Urinary bladder (tissue), 4 donors: ENCODE results near the gene USB1. TPM values are rescaled to one million over a fixed set of nuclear protein-coding genes. Genes with fewer than 3 reads are reported as not detected.
"Not testable (repeated sequence)": the region's sequence is repeated elsewhere in the genome, so short reads cannot be mapped to it uniquely, and the experiment has no call there.

Experiments used
- DNase-seq: peaks from one replicate; pipeline ENCODE4 v3.0.0-alpha.2; 2015; ENCODE audit errors: extremely low spot score
- H3K27ac ChIP-seq: one replicate; pipeline ENCODE4 v1.5.1; 2013; ENCODE audit warnings: low read depth, mild to moderate bottlenecking, moderate library complexity
- H3K36me3 ChIP-seq: one replicate; pipeline ENCODE4 v1.6.1; 2013; ENCODE audit warnings: mild to moderate bottlenecking, moderate library complexity; ENCODE audit not compliant: insufficient read depth
- H3K4me1 ChIP-seq: one replicate; pipeline ENCODE4 v1.6.1; 2013; ENCODE audit warnings: mild to moderate bottlenecking, moderate library complexity; ENCODE audit not compliant: insufficient read depth
- H3K4me3 ChIP-seq: one replicate; pipeline ENCODE4 v1.5.1; 2013; ENCODE audit warnings: low read depth, low read length
- WGBS: extraction: QIAGEN DNeasy Blood & Tissue Kit; methylation state at CpG from one replicate; pipeline ENCODE4 v1.1.7; 2013; 5-methylcytosine and 5-hydroxymethylcytosine counted together
- polyA plus RNA-seq: library from polyadenylated mRNA; stranded (reverse); fragments of 200-250 nt; gene quantifications from one replicate; pipeline ENCODE4 v1.2.3, GENCODE V29; 2013
- total RNA-seq: library from RNA; depleted of rRNA; stranded (reverse); fragments of >200 nt; gene quantifications from one replicate; pipeline ENCODE4 v1.2.3, GENCODE V29; 2014
- donor health status: healthy with polysubstance abuse.
- donor health status: healthy.

USB1 gene
- total and polyA plus RNA-seq, 2 donors = 7.6 to 55.3 TPM

- not testable (repeated sequence) for H3K4me1 ChIP-seq, DNase-seq, H3K36me3 ChIP-seq, H3K27ac ChIP-seq, H3K4me3 ChIP-seq
- WGBS = 96% methylated on average over 2 of the region's 2 CpGs
Measured at GRCh38 chr16:57978070-57978465, 23.1 kb upstream of the USB1 start.

GRCh38 chr16:57979006-57979585, 22.1 kb upstream of the USB1 start:
- Histone ChIP-seq H3K36me3 (no peaks in the 10 kb centered on the region), H3K27ac (no peak overlapping the region), H3K4me1 (no peaks in the 10 kb centered on the region), H3K4me3 (no peak overlapping the region)
- WGBS = 80% methylated on average over 11 of the region's 11 CpGs
- DNase-seq = no peak

GRCh38 chr16:57981636-57982035, 19.6 kb upstream of the USB1 start:
- Histone ChIP-seq H3K4me3 (no peak overlapping the region), H3K27ac (no peak overlapping the region), H3K4me1 (no peaks in the 10 kb centered on the region), H3K36me3 (no peaks in the 10 kb centered on the region)
- no peak for DNase-seq
- WGBS = 92% methylated on average over 7 of the region's 7 CpGs

GRCh38 chr16:57982385-57982784, 18.8 kb upstream of the USB1 start:
- H3K4me3 ChIP-seq = no peak overlapping the region
- no peak overlapping the region for H3K27ac ChIP-seq
- no peaks in the 10 kb centered on the region for H3K36me3 ChIP-seq
- no peak for DNase-seq
- WGBS = 61% methylated on average over 5 of the region's 5 CpGs
- H3K4me1 ChIP-seq = no peaks in the 10 kb centered on the region

- Histone ChIP-seq H3K4me3 (peak overlapping the region; percentile 49), H3K4me1 (no peaks in the 10 kb centered on the region), H3K36me3 (no peaks in the 10 kb centered on the region), H3K27ac (peak overlapping the region; percentile 24)
- DNase-seq = peak; percentile 77
- 9% methylated on average over 64 of the region's 64 CpGs for WGBS
Measured at GRCh38 chr16:57984443-57985203, 16.6 kb upstream of the USB1 start.

GRCh38 chr16:57985204-57986181, 15.7 kb upstream of the USB1 start:
- Histone ChIP-seq H3K4me3 (peak overlapping the region; percentile 49), H3K27ac (peak overlapping the region; percentile 32), H3K36me3 (no peaks in the 10 kb centered on the region), H3K4me1 (no peaks in the 10 kb centered on the region)
- no peak for DNase-seq
- WGBS = 15% methylated on average over 62 of the region's 62 CpGs

- DNase-seq = no peak
- H3K4me3 ChIP-seq = no peak overlapping the region
- no peaks in the 10 kb centered on the region for H3K4me1 ChIP-seq
- H3K36me3 ChIP-seq = no peaks in the 10 kb centered on the region
- WGBS = 65% methylated on average over 9 of the region's 9 CpGs
- H3K27ac ChIP-seq = peak overlapping the region; percentile 32
Measured at GRCh38 chr16:57986196-57986595, 15.0 kb upstream of the USB1 start.

- no peak for DNase-seq
- Histone ChIP-seq H3K36me3 (no peaks in the 10 kb centered on the region), H3K4me1 (no peaks in the 10 kb centered on the region), H3K27ac (no peak overlapping the region), H3K4me3 (no peak overlapping the region)
- WGBS = 96% methylated on average over 8 of the region's 8 CpGs
Measured at GRCh38 chr16:57987441-57988177, 13.6 kb upstream of the USB1 start.

- no peak overlapping the region for H3K4me3 ChIP-seq
- no peaks in the 10 kb centered on the region for H3K4me1 ChIP-seq
- 72% methylated on average over 1 of the region's 1 CpG for WGBS
- H3K36me3 ChIP-seq = no peaks in the 10 kb centered on the region
- H3K27ac ChIP-seq = no peak overlapping the region
- no peak for DNase-seq
Measured at GRCh38 chr16:57988929-57989328, 12.3 kb upstream of the USB1 start.

- Histone ChIP-seq H3K4me1 (no peaks in the 10 kb centered on the region), H3K36me3 (no peaks in the 10 kb centered on the region), H3K27ac (no peak overlapping the region), H3K4me3 (no peak overlapping the region)
- 89% methylated on average over 11 of the region's 11 CpGs for WGBS
- no peak for DNase-seq
Measured at GRCh38 chr16:57991551-57992059, 9.6 kb upstream of the USB1 start.

GRCh38 chr16:57992084-57992483, 9.1 kb upstream of the USB1 start:
- Histone ChIP-seq H3K4me1 (no peaks in the 10 kb centered on the region), H3K36me3 (no peaks in the 10 kb centered on the region), H3K27ac (peak overlapping the region; percentile 11), H3K4me3 (no peak overlapping the region)
- 87% methylated on average over 6 of the region's 6 CpGs for WGBS
- no peak for DNase-seq

GRCh38 chr16:57993438-57993837, 7.8 kb upstream of the USB1 start:
- no peaks in the 10 kb centered on the region for H3K4me1 ChIP-seq
- WGBS = 79% methylated on average over 8 of the region's 8 CpGs
- DNase-seq = peak; percentile 59
- H3K27ac ChIP-seq = peak overlapping the region; percentile 78
- no peaks in the 10 kb centered on the region for H3K36me3 ChIP-seq
- no peak overlapping the region for H3K4me3 ChIP-seq

- DNase-seq = no peak
- Histone ChIP-seq H3K36me3 (no peaks in the 10 kb centered on the region), H3K4me1 (no peaks in the 10 kb centered on the region), H3K4me3 (no peak overlapping the region), H3K27ac (no peak overlapping the region)
- 85% methylated on average over 5 of the region's 5 CpGs for whole genome bisulfite sequencing
Measured at GRCh38 chr16:57993897-57994296, 7.3 kb upstream of the USB1 start.
